GM18907 (cell line): ENCODE results near the gene ANKS3.

Experiments used
- ATAC-seq: cut with Tn5 transposase; IDR thresholded peaks from one replicate; pipeline ENCODE4 v1.9.1; 2021; ENCODE audit warnings: mild to moderate bottlenecking, moderate library complexity; ENCODE audit not compliant: unreplicated experiment

Gene ANKS3

GRCh38 chr16:4686497-4687210, 47.4 kb downstream of the ANKS3 start:
- ATAC-seq = no peak

- no peak for ATAC-seq
Measured at GRCh38 chr16:4685776-4686496, 48.1 kb downstream of the ANKS3 start.

GRCh38 chr16:4685292-4685691, 48.8 kb downstream of the ANKS3 start:
- no peak for ATAC-seq

- ATAC-seq = no peak
Measured at GRCh38 chr16:4684763-4685162, 49.3 kb downstream of the ANKS3 start.

GRCh38 chr16:4684058-4684715, 49.9 kb downstream of the ANKS3 start:
- ATAC-seq = no peak

GRCh38 chr16:4683255-4684057, 50.6 kb downstream of the ANKS3 start:
- ATAC-seq = no peak

- ATAC-seq = no peak
Measured at GRCh38 chr16:4682616-4683254, 51.3 kb downstream of the ANKS3 start.

- ATAC-seq = no peak
Measured at GRCh38 chr16:4682084-4682591, 51.9 kb downstream of the ANKS3 start.

- no peak for ATAC-seq
Measured at GRCh38 chr16:4681471-4682083, 52.5 kb downstream of the ANKS3 start.

GRCh38 chr16:4680673-4681470, 53.2 kb downstream of the ANKS3 start:
- no peak for ATAC-seq

- ATAC-seq = no peak
Measured at GRCh38 chr16:4679850-4680636, 54.0 kb downstream of the ANKS3 start.

GRCh38 chr16:4679156-4679849, 54.8 kb downstream of the ANKS3 start:
- ATAC-seq = no peak

GRCh38 chr16:4678596-4678995, 55.5 kb downstream of the ANKS3 start:
- ATAC-seq = no peak

- no peak for ATAC-seq
Measured at GRCh38 chr16:4677994-4678393, 56.1 kb downstream of the ANKS3 start.

GRCh38 chr16:4677390-4677789, 56.7 kb downstream of the ANKS3 start:
- ATAC-seq = no peak

- no peak for ATAC-seq
Measured at GRCh38 chr16:4676831-4677230, 57.2 kb downstream of the ANKS3 start.

- ATAC-seq = no peak
Measured at GRCh38 chr16:4675864-4676786, 57.9 kb downstream of the ANKS3 start.
